CD4-positive, alpha-beta T cell treated with Interferon gamma for 1 hour (primary cell): ENCODE measurements around the gene CLNK.
"Not testable (repeated sequence)": the region's sequence is repeated elsewhere in the genome, so short reads cannot be mapped to it uniquely, and the experiment has no call there.

Source experiments
- DNase-seq: peaks from one replicate; pipeline ENCODE4 v3.0.0-alpha.2; 2020

The CLNK gene

GRCh38 chr4:10656988-10657387, 27.6 kb downstream of the CLNK start:
- DNase-seq = no peak

- DNase-seq = no peak
These were observed 28.1 kb downstream of the CLNK start for GRCh38 chr4:10656420-10656819.

DNA sequence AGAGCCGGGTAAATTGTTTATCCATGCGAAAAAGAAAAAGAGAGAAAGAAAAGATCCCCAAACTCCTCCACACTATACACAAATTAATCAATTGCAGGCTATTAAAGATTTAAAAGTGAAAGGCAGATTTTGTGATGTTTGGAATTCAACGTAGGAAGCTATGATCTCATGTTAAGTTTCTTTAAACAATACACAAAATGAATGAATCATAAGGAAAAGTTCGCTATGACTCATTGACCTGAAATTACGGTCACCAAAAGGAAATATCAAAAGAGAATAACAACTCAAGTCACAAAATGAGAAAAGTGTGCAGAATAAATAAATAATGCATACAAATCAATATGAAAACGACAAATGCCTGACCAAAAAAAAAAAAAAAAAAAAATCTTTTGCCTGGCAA, 28.6 kb downstream of the CLNK start:
- no peak for DNase-seq

DNA sequence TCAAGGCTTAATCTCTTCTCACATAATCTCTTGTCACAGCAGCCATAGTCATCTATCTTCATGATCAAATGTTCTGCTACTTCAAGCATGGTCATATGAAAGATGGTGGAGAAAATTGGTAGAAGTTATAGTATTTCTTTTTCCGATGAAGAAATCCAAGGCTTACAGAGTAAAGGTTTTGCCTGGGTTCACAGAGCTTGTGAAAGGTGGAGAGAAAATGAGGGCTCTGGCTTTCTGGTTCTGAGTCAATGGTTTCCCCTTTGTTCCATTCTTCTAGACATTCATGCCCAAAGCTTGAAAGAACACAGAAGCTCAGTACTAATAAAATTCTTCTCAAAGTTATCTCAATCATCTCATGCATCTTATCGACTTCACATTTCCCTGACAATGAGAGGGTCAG, 36.1 kb downstream of the CLNK start:
- DNase-seq = no peak

- DNase-seq = no peak
These were observed 36.7 kb downstream of the CLNK start for GRCh38 chr4:10647846-10648245.

GRCh38 chr4:10643600-10644425, 40.8 kb downstream of the CLNK start:
- DNase-seq = no peak

- DNase-seq = peak; percentile 9
These were observed 43.9 kb downstream of the CLNK start for GRCh38 chr4:10640561-10641201.

DNA sequence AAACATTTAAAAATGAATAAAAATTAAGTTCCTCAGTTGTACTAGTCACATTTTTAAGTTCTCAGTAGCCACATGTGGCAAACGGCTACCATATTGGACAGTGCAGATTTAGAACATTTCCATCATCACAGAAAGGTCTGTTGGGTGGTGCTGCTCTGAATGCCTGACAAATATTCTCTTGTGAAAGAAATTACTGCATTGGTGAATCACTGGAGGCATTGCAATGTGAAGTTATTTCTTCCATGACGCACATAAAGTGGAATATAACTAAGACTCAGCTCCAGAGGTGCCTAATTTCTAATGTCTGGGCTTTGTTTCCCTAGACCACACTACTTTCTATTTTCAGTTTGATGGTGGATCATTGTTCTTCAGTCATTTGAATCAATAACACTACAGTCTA, 44.9 kb downstream of the CLNK start:
- DNase-seq = no peak

DNA sequence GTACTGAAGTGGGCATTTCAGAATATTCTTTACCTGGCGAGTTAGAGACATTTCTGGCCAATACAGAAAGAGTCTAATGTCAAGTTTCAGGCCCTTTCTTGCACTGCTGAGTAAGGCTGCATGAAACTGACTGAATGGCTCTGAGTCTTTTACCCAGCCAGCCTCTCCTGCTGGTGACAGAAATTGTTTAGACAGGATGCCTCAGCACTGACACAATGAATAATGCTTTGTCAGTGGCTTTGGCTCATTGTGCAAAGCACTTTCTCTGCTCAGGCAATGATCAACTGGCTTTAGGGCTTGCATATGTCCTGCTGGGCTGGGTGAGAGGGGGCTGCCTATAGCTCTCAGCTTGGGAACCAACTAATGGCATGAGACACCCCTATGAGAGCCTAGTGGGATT, 45.5 kb downstream of the CLNK start:
- DNase-seq = no peak

GRCh38 chr4:10635091-10635490, 49.5 kb downstream of the CLNK start:
- DNase-seq = no peak

- DNase-seq = no peak
These were observed 55.2 kb downstream of the CLNK start for GRCh38 chr4:10629394-10629793.

GRCh38 chr4:10625131-10625530, 59.4 kb downstream of the CLNK start:
- no peak for DNase-seq

DNA sequence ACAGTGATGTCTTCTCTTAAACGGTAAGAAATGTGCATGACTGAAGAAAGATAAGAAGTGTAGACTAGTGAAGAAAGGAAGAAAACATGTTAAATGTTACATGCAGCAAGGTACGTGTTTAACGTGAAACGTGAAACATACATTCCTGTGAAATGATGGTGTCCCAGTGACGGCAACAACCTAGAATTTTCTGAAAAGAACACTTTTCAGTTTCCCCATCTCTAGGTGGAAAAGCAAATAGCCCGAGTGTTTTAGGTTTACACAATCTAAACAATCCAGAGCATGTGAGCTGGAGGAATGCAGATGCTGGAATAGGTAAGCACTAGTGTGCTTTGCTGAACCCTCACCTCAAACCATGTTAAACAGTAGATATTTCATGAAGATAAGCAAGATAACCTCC, 60.7 kb downstream of the CLNK start:
- DNase-seq = no peak

DNA sequence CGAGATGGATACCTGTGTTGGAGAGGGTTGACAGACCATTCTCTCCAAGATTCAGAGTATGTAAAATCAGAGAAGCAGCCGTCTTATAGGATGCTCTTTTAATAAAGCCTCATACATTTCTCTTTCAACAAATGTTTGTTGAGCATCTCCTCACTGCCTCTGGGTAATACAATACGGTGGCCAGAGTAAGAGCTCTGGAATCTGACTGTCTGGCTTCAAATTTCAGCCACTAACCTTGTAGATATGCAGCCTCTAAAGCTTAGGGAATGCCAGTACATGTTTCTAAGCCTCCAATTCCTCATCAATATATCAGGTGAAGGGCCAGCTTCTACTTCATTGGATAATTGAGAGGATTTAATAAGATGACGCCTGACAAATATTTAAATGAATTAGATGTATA, 61.3 kb downstream of the CLNK start:
- DNase-seq = no peak

GRCh38 chr4:10622728-10623127, 61.8 kb downstream of the CLNK start:
- DNase-seq = no peak

- DNase-seq = no peak
These were observed 63.6 kb downstream of the CLNK start for GRCh38 chr4:10620935-10621488.

DNA sequence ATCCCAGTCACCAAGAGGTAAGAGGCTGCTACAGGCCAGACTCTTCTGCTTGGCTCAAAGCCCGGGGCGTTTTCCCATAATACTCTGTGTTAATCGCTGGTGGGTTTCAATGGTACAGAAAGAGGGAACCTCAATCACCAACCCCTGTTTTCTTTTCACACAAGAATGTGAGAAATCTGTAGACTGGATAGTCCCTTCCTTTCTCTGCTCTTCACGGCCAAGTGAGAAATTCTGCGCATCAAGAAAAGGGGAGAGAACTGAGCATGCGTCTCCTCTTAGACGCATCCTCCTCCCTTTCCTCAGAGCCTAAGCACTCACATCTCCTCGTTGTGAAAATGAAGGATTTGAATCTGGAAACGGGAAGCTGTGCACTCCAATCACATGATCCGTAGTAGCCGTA, 64.7 kb downstream of the CLNK start:
- no peak for DNase-seq

GRCh38 chr4:10619220-10619619, 65.3 kb downstream of the CLNK start:
- no peak for DNase-seq

DNA sequence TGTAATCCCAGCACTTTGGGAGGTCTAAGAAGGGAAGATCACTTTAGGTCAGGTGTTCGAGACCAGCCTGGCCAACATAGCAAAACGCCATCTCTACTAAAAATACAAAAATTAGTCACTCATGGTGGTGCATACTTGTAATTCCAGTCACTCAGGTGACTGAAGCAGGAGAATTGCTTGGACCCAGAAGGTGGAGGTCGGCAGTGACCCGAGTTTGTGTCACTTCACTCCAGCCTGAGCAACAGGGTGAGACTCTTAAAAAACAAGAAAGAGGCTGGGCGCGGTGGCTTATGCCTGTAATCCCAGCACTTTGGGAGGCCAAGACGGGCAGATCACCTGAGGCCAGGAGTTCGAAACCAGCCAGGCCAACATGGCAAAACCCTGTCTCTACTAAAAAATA, 69.6 kb downstream of the CLNK start:
- not testable (repeated sequence) for DNase-seq

DNA sequence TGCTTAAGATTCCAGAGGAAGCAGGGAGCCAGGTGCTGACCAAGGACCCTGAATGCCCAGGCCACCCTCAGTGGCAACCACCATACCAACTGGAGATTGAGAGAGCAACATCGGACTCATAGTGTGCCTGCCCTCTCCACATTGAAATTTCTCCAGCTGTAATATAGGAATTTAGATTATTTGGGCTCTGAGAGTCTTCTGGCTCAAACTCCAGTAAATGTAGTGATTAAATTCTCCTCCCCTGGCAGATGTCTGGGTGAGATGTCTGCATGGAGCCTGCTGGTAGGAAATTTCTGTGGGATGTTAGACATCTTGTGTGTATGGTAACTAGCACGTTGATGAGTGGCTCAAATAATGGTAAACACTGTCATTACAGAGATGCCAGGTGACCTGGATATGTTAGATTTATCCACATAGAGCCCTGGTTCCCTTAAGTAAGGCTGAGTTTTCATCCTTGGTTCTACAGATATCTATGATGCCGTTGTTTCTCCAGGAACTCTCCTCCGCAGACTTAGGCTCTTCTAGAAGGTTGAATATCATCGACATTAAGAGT, 70.6 kb downstream of the CLNK start:
- DNase-seq = no peak

DNA sequence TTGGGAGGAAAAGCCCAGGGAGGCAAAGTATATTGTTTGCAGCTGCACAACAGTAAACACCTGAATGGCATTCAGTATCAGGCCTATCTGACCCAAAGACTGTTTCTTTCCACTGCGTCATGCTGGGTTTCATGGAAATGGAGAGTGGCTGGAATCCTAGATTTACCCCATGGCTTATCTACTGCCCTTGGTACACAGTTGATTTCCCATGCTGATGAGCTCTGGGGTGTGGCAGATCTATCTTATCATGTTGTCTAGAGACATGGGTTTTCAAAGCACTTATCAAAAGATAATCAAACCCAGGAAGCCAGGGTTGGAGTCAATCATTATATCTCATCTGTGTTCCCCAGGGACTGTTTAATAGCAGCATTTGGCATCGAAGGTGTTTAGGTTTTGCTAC, 72.1 kb downstream of the CLNK start:
- no peak for DNase-seq

- DNase-seq = no peak
These were observed 72.9 kb downstream of the CLNK start for GRCh38 chr4:10611673-10612072.

GRCh38 chr4:10608501-10609219, 75.9 kb downstream of the CLNK start:
- no peak for DNase-seq
